Measurements from ENCODE around the gene CORO2B.

GRCh38 chr15:68642491-68642845 is 63.7 kb downstream of the CORO2B start:
- no peak for TF ChIP-seq YY1 (IDR thresholded peaks at IDR 0.05; ENCODE audit: insufficient read depth, insufficient replicate concordance, low read depth, low read length)
- TF ChIP-seq SOX6 (IDR thresholded peaks at IDR 0.05), result no peak
- no peak for TF ChIP-seq SOX6 (CRISPR knock-in tag; IDR thresholded peaks at IDR 0.05)
- no peak for TF ChIP-seq ZFY (CRISPR knock-in tag; IDR thresholded peaks at IDR 0.05)
- no peak for TF ChIP-seq GATAD1 (CRISPR knock-in tag; IDR thresholded peaks at IDR 0.05)
- no peak for TF ChIP-seq KLF12 (CRISPR knock-in tag; IDR thresholded peaks at IDR 0.05; ENCODE audit: borderline replicate concordance)
- TF ChIP-seq TP53 (CRISPR knock-in tag; conservative IDR thresholded peaks at IDR 0.05), result no peak
- no peak for TF ChIP-seq REXO4 (CRISPR knock-in tag; IDR thresholded peaks at IDR 0.05; ENCODE audit: borderline replicate concordance)
- no peak for TF ChIP-seq MTA1 (CRISPR knock-in tag; IDR thresholded peaks at IDR 0.05; ENCODE audit: borderline replicate concordance)
- no peak for TF ChIP-seq CTCF (CRISPR knock-in tag; IDR thresholded peaks at IDR 0.05)

Data from HepG2 (cell line).